Loucy (cell line): ENCODE measurements around the gene PLIN4.

Source experiments
- H2AFZ ChIP-seq: fragments of 200-600 bp; sonication (generic); 2 replicates; pipeline ENCODE4 v1.6.0; 2016; ENCODE audit warnings: antibody characterized with exemption, mild to moderate bottlenecking, low read length, moderate library complexity
- H3F3A ChIP-seq: fragments of 200-600 bp; 2 replicates; pipeline ENCODE4 v1.6.0; 2016; ENCODE audit warnings: antibody characterized with exemption, low read depth, mild to moderate bottlenecking
- H3K27me3 ChIP-seq: fragments of 200-600 bp; sonication (generic); 2 replicates; pipeline ENCODE4 v1.6.1; 2014; ENCODE audit warnings: low read length, mild to moderate bottlenecking; ENCODE audit not compliant: insufficient read depth, poor library complexity, severe bottlenecking
- H3K36me3 ChIP-seq: fragments of 200-600 bp; sonication (generic); 2 replicates; pipeline ENCODE4 v1.6.1; 2016; ENCODE audit warnings: low read length; ENCODE audit not compliant: insufficient read depth
- H3K4me1 ChIP-seq: fragments of 200-600 bp; sonication (generic); 2 replicates; pipeline ENCODE4 v1.5.1; 2014; ENCODE audit warnings: low read length, mild to moderate bottlenecking; ENCODE audit not compliant: insufficient read depth, poor library complexity, severe bottlenecking
- H3K4me2 ChIP-seq: fragments of 200-600 bp; sonication (generic); 2 replicates; pipeline ENCODE4 v1.6.0; 2014; ENCODE audit warnings: antibody characterized with exemption, low read length, low read depth, mild to moderate bottlenecking; ENCODE audit not compliant: poor library complexity, severe bottlenecking
- H3K4me3 ChIP-seq: fragments of 200-600 bp; sonication (generic); 2 replicates; pipeline ENCODE4 v1.5.1; 2014; ENCODE audit warnings: low read length, mild to moderate bottlenecking, mixed read lengths; ENCODE audit not compliant: poor library complexity, severe bottlenecking
- H3K79me2 ChIP-seq: fragments of 200-600 bp; sonication (generic); 2 replicates; pipeline ENCODE4 v1.6.1; 2014; ENCODE audit warnings: low read length; ENCODE audit not compliant: insufficient read depth
- H3K9ac ChIP-seq: fragments of 200-600 bp; sonication (generic); 2 replicates; pipeline ENCODE4 v1.6.0; 2014; ENCODE audit warnings: mild to moderate bottlenecking, low read depth, low read length, moderate library complexity; ENCODE audit not compliant: poor library complexity, severe bottlenecking
- H3K9me2 ChIP-seq: fragments of 200-600 bp; sonication (generic); replicated peaks from 2 replicates; pipeline ENCODE4 v1.6.1; 2016; ENCODE audit warnings: low read depth, low read length, mixed read lengths
- H3K9me3 ChIP-seq: fragments of 200-600 bp; sonication (generic); 2 replicates; pipeline ENCODE4 v1.6.1; 2014; ENCODE audit warnings: mild to moderate bottlenecking, antibody characterized with exemption, low read length, low read depth; ENCODE audit not compliant: insufficient read depth
- H4K20me1 ChIP-seq: fragments of 200-600 bp; sonication (generic); 2 replicates; pipeline ENCODE4 v1.6.0; 2014; ENCODE audit warnings: antibody characterized with exemption, low read length, mild to moderate bottlenecking; ENCODE audit not compliant: insufficient read depth, poor library complexity, severe bottlenecking
- CTCF ChIP-seq: fragments of 200-600 bp; sonication (generic); conservative IDR thresholded peaks from 2 replicates; pipeline ENCODE4 v1.5.1; 2014; ENCODE audit warnings: mild to moderate bottlenecking, antibody characterized with exemption, low read length
- EZH2phosphoT487 ChIP-seq: fragments of 200-600 bp; IDR thresholded peaks from 2 replicates; pipeline ENCODE4 v1.6.1; 2018; ENCODE audit warnings: antibody characterized with exemption, mild to moderate bottlenecking, moderate library complexity, borderline replicate concordance

PLIN4 gene

DNA sequence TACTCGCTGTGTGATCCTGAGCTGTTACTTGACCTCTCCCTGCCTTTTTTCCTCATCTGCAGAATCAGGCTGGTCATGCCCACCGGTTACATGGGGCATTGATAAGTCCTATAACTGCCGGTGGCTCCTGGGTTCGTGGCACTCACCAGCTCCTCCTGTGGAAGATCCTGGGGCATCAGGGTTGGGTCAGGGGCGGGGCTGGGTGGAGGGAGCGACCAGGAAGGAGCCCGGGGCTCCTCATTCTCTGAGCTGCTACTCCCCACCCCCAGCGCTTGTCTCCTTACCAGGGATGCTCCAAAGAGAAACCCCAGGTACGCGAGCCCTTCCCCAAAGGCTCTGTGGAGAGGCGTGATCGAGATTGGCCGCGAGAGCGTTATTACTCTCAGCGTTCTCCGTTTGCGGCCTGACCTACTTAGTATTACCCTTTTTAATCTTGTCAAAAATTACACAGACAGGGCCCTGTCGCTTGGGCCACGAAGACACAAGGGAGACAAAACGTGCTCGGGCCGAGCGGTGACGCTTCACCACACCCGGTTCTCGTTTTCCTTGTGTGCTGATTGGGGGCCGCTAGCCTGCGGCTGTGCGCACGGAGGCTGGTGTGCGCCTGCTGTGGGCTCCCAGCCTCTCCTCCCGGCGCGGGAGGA is 35.4 kb downstream of the PLIN4 start:
- H3K4me3 ChIP-seq = no peak overlapping the region
- no peaks in the 10 kb centered on the region for H3F3A ChIP-seq
- no peak overlapping the region for H3K9ac ChIP-seq
- H3K9me2 ChIP-seq = no peaks in the 10 kb centered on the region
- H3K9me3 ChIP-seq = no peaks in the 10 kb centered on the region
- no peaks in the 10 kb centered on the region for H3K4me1 ChIP-seq
- H3K79me2 ChIP-seq = no peaks in the 10 kb centered on the region
- TF ChIP-seq CTCF (no peak), EZH2phosphoT487 (no peak)
- no peak overlapping the region for H3K4me2 ChIP-seq
- H4K20me1 ChIP-seq = no peaks in the 10 kb centered on the region
- H3K27me3 ChIP-seq = no peaks in the 10 kb centered on the region
- H2AFZ ChIP-seq = no peak overlapping the region
- H3K36me3 ChIP-seq = peaks cover 3% of the 10 kb centered on the region; the same call in 1 of the 2 replicates

- H3K79me2 ChIP-seq = peaks cover 40% of the 10 kb centered on the region
- H3K9me3 ChIP-seq = no peaks in the 10 kb centered on the region
- no peak overlapping the region for H3K9ac ChIP-seq
These were observed 41.1 kb downstream of the PLIN4 start for GRCh38 chr19:4477034-4477801.

DNA sequence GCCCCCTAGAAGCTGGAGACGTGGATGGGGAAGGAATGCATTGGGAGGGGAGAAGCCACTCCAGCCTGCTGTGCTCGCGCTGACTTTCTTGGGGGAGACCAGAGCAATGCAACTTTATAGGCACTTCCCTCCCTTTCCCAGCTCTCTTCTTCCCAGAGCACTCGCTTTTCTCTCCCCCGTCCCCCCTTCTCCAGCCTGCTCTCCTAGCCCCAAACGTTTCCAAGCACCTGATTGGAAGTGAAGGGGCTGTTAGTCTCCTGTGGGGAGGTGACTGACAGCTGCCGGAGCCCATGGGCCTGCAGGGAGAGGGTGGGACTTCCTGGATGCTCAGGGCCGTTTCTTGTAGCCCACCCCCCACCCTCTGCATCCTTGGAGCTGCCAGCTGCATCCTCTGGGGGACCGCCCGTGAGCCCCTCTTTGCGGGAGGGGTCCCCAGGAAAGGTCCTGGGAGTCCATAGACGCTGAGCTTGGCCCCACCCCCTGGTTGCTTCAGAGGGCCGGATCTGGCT is 43.7 kb downstream of the PLIN4 start:
- peak overlapping the region; percentile 13 for H2AFZ ChIP-seq
- H3F3A ChIP-seq = 0 out of 2 replicates have a peak, but pooled peaks cover 4% of the 10 kb centered on the region
- TF ChIP-seq CTCF = no peak
- no peak for TF ChIP-seq EZH2phosphoT487
- peaks cover 11% of the 10 kb centered on the region for H3K4me1 ChIP-seq
- no peaks in the 10 kb centered on the region for H3K9me2 ChIP-seq
- peak overlapping the region; percentile 79 for H3K4me2 ChIP-seq
- H4K20me1 ChIP-seq = peaks cover 33% of the 10 kb centered on the region
- H3K27me3 ChIP-seq = no peaks in the 10 kb centered on the region
- peaks cover 40% of the 10 kb centered on the region for H3K79me2 ChIP-seq
- H3K36me3 ChIP-seq = peaks cover 16% of the 10 kb centered on the region; the same call in 1 of the 2 replicates
- H3K4me3 ChIP-seq = peak overlapping the region; percentile 80
- H3K9me3 ChIP-seq = no peaks in the 10 kb centered on the region
- H3K9ac ChIP-seq = peak overlapping the region; percentile 94

More at GRCh38 chr19:4477034-4477801, 41.1 kb downstream of the PLIN4 start:
- TF ChIP-seq CTCF (no peak), EZH2phosphoT487 (no peak)
- Histone ChIP-seq H3K4me2 (no peak overlapping the region), H2AFZ (no peak overlapping the region), H3K4me3 (no peak overlapping the region), H3K36me3 (peaks cover 16% of the 10 kb centered on the region; the same call in 1 of the 2 replicates), H3F3A (no peaks in the 10 kb centered on the region), H3K9me2 (no peaks in the 10 kb centered on the region), H3K27me3 (no peaks in the 10 kb centered on the region), H3K4me1 (peaks cover 11% of the 10 kb centered on the region), H4K20me1 (peaks cover 33% of the 10 kb centered on the region)
